ENCODE results near the gene TMPRSS11E.
"Not testable (repeated sequence)": the region's sequence is repeated elsewhere in the genome, so short reads cannot be mapped to it uniquely, and the experiment has no call there.

GRCh38 chr4:68412031-68412430 lies 35.2 kb upstream of the TMPRSS11E start:
- TF ChIP-seq POLR2A, POLR2AphosphoS5, SPI1 (IDR thresholded peaks at IDR 0.05; ENCODE audit: low read depth, low read length): not testable (repeated sequence)

All from GM12891 (cell line).